ENCODE results near the gene PLCD4. TPM values are rescaled to one million over a fixed set of nuclear protein-coding genes. Genes with fewer than 3 reads are reported as not detected.

PLCD4 gene
- total and polyA plus RNA-seq, 2 donors from 2014 or later, result 11.0 to 30.4 TPM

GRCh38 chr2:218585541-218585940 lies 22.2 kb upstream of the PLCD4 start:
- TF ChIP-seq CTCF (IDR thresholded peaks at IDR 0.05; ENCODE audit: borderline replicate concordance, extremely low read depth, insufficient read depth), result no peak
- Histone ChIP-seq H3K27me3 (ENCODE audit: control insufficient read depth, insufficient read depth, low read length) (no peaks in the 10 kb centered on the region), H3K27ac (ENCODE audit: low read depth in 2 of 2, low read length in 2 of 2) (no peak overlapping the region), H3K36me3 (ENCODE audit: control insufficient read depth in 2 of 3, insufficient read depth in 3 of 3, low read length in 3 of 3) (peaks cover 7 to 29% (median 18%) of the 10 kb centered on the region in 3 donors), H3K4me1 (ENCODE audit: control insufficient read depth in 2 of 3, insufficient read depth in 2 of 3, low read depth in 1 of 3, low read length in 3 of 3) (no peaks in the 10 kb centered on the region), H3K9ac (ENCODE audit: low read length in 3 of 3) (no peak overlapping the region), H3K9me3 (ENCODE audit: control insufficient read depth in 2 of 3, insufficient read depth in 1 of 3, low read length in 3 of 3) (no peaks in the 10 kb centered on the region), H3K4me3 (ENCODE audit: low read length in 3 of 3) (no peak overlapping the region)
- FAIRE-seq, result no peak
- no peak for DNase-seq
- intact Hi-C loops (cut with DNase I), result no loop called here

GRCh38 chr2:218605432-218605831 lies 2.3 kb upstream of the PLCD4 start:
- intact Hi-C loops (cut with DNase I), result no loop called here
- FAIRE-seq (no peak), DNase-seq (peak in 3 of 5 donors; percentile 9 to 51 (median 12))

GRCh38 chr2:218615868-218616315 lies 8.2 kb downstream of the PLCD4 start:
- intact Hi-C loops (cut with DNase I), result no loop called here
- Histone ChIP-seq H3K27ac (ENCODE audit: low read depth in 2 of 2, low read length in 2 of 2) (no peak overlapping the region), H3K27me3 (ENCODE audit: control insufficient read depth, insufficient read depth, low read length) (no peaks in the 10 kb centered on the region), H3K4me3 (ENCODE audit: low read length in 3 of 3) (no peak overlapping the region), H3K9me3 (ENCODE audit: control insufficient read depth in 2 of 3, insufficient read depth in 1 of 3, low read length in 3 of 3) (no peaks in the 10 kb centered on the region), H3K36me3 (ENCODE audit: control insufficient read depth in 2 of 3, insufficient read depth in 3 of 3, low read length in 3 of 3) (no peaks in the 10 kb centered on the region), H3K4me1 (ENCODE audit: control insufficient read depth in 2 of 3, insufficient read depth in 2 of 3, low read depth in 1 of 3, low read length in 3 of 3) (no peaks in the 10 kb centered on the region), H3K9ac (ENCODE audit: low read length in 3 of 3) (no peak overlapping the region)
- DNase-seq, result no peak
- FAIRE-seq, result no peak
- no peak for TF ChIP-seq CTCF (IDR thresholded peaks at IDR 0.05; ENCODE audit: borderline replicate concordance, extremely low read depth, insufficient read depth)

More at GRCh38 chr2:218605432-218605831, 2.3 kb upstream of the PLCD4 start:
- Histone ChIP-seq H3K9me3 (ENCODE audit: control insufficient read depth in 2 of 3, insufficient read depth in 1 of 3, low read length in 3 of 3) (no peaks in the 10 kb centered on the region), H3K27ac (ENCODE audit: low read depth in 2 of 2, low read length in 2 of 2) (peak overlapping the region; percentile 59 to 77), H3K4me3 (ENCODE audit: low read length in 3 of 3) (no peak overlapping the region), H3K36me3 (ENCODE audit: control insufficient read depth in 2 of 3, insufficient read depth in 3 of 3, low read length in 3 of 3) (no peaks in the 10 kb centered on the region), H3K27me3 (ENCODE audit: control insufficient read depth, insufficient read depth, low read length) (no peaks in the 10 kb centered on the region), H3K9ac (ENCODE audit: low read length in 3 of 3) (no peak overlapping the region), H3K4me1 (ENCODE audit: control insufficient read depth in 2 of 3, insufficient read depth in 2 of 3, low read depth in 1 of 3, low read length in 3 of 3) (peaks cover 0 to 9% (median 7%) of the 10 kb centered on the region in 3 donors)
- TF ChIP-seq CTCF (IDR thresholded peaks at IDR 0.05; ENCODE audit: borderline replicate concordance, extremely low read depth, insufficient read depth), result no peak
